SK-N-SH treated with all-trans-retinoic acid at 6 μM for 48 hours (cell line): Measurements from ENCODE around the gene TAF6L.

ENCODE experiments used
- BACH2 ChIP-seq: fragments of 250-450 bp; sonication (Bioruptor Pico); IDR thresholded peaks from 2 replicates; pipeline ENCODE4 v1.9.0; 2021; ENCODE audit warnings: mild to moderate bottlenecking, borderline replicate concordance
- CREB5 ChIP-seq: fragments of 250-450 bp; sonication (Bioruptor Pico); IDR thresholded peaks from 2 replicates; pipeline ENCODE4 v1.5.1; 2020; ENCODE audit warnings: low read depth, mild to moderate bottlenecking, moderate library complexity
- CSDC2 ChIP-seq: fragments of 250-450 bp; sonication (Bioruptor Pico); IDR thresholded peaks from 2 replicates; pipeline ENCODE4 v1.5.0; 2020; ENCODE audit warnings: mild to moderate bottlenecking, moderate library complexity
- ISL1 ChIP-seq: fragments of 250-450 bp; sonication (Bioruptor Pico); IDR thresholded peaks from 2 replicates; pipeline ENCODE4 v2.1.2; 2022; ENCODE audit warnings: mild to moderate bottlenecking, moderate library complexity
- PATZ1 ChIP-seq: fragments of 250-450 bp; sonication (Bioruptor Pico); IDR thresholded peaks from 2 replicates; pipeline ENCODE4 v1.8.0; 2020; ENCODE audit warnings: mild to moderate bottlenecking, moderate library complexity, borderline replicate concordance
- SNAI2 ChIP-seq: fragments of 250-450 bp; sonication (Bioruptor Pico); IDR thresholded peaks from 2 replicates; pipeline ENCODE4 v1.5.0; 2020; ENCODE audit warnings: mild to moderate bottlenecking, moderate library complexity
- TOX ChIP-seq: fragments of 250-450 bp; sonication (Bioruptor Pico); IDR thresholded peaks from 2 replicates; pipeline ENCODE4 v1.8.0; 2021; ENCODE audit warnings: mild to moderate bottlenecking, moderate library complexity, borderline replicate concordance
- TSHZ2 ChIP-seq: fragments of 250-450 bp; sonication (Bioruptor Pico); IDR thresholded peaks from 2 replicates; pipeline ENCODE4 v1.5.0; 2020; ENCODE audit warnings: mild to moderate bottlenecking, moderate library complexity
- ZC3H10 ChIP-seq: fragments of 250-450 bp; sonication (Bioruptor Pico); IDR thresholded peaks from 2 replicates; pipeline ENCODE4 v1.5.1; 2021; ENCODE audit warnings: mild to moderate bottlenecking, moderate library complexity
- ZFP3 ChIP-seq: fragments of 250-450 bp; sonication (Bioruptor Pico); IDR thresholded peaks from 2 replicates; pipeline ENCODE4 v1.5.0; 2020; ENCODE audit warnings: mild to moderate bottlenecking, moderate library complexity
- ZFP30 ChIP-seq: fragments of 450-650 bp; formaldehyde crosslinking; IDR thresholded peaks from 2 replicates; pipeline ENCODE4 v1.5.0; 2022; ENCODE audit warnings: mild to moderate bottlenecking, moderate library complexity

- no peak for TF ChIP-seq SNAI2
- no peak for TF ChIP-seq ZFP3 (CRISPR knock-in tag)
- no peak for TF ChIP-seq TOX (CRISPR knock-in tag)
- TF ChIP-seq PATZ1 (CRISPR knock-in tag), result no peak
- TF ChIP-seq ZFP30 (CRISPR knock-in tag), result no peak
- no peak for TF ChIP-seq BACH2 (CRISPR knock-in tag)
- no peak for TF ChIP-seq CREB5
- TF ChIP-seq CSDC2, result no peak
- TF ChIP-seq ISL1 (CRISPR knock-in tag), result no peak
- no peak for TF ChIP-seq TSHZ2
- TF ChIP-seq ZC3H10, result no peak
Observed at GRCh38 chr11:62755086-62755615, 16.0 kb upstream of the TAF6L start.
